GM23338 (cell line): ENCODE data around the gene PCBP2. TPM values are rescaled to one million over a fixed set of nuclear protein-coding genes. Genes with fewer than 3 reads are reported as not detected.

Experiments used
- ATAC-seq: fragments of 200-7000 bp; cut with Tn5 transposase; 3 replicates; pipeline ENCODE4 v1.9.1; 2020
- DNase-seq: peaks from one replicate; pipeline ENCODE4 v3.0.0-alpha.2; 2015; ENCODE audit warnings: low spot score
- H2AFZ ChIP-seq: fragments of 200-600 bp; sonication (generic); 2 replicates; pipeline ENCODE4 v1.8.0; 2016; ENCODE audit warnings: antibody characterized with exemption, mild to moderate bottlenecking, moderate library complexity
- H3F3A ChIP-seq: fragments of 200-600 bp; sonication (generic); replicated peaks from 2 replicates; pipeline ENCODE4 v1.8.0; 2017; ENCODE audit warnings: antibody characterized with exemption, mixed run types, low read depth
- H3K27ac ChIP-seq: fragments of 200-600 bp; sonication (generic); 2 replicates; pipeline ENCODE4 v1.6.1; 2016; ENCODE audit warnings: low read depth
- H3K27me3 ChIP-seq: fragments of 200-600 bp; sonication (generic); 2 replicates; pipeline ENCODE4 v1.8.0; 2016; ENCODE audit warnings: mild to moderate bottlenecking, mixed run types, moderate library complexity; ENCODE audit not compliant: insufficient read depth
- H3K36me3 ChIP-seq: fragments of 200-600 bp; sonication (generic); 2 replicates; pipeline ENCODE4 v1.8.0; 2016; ENCODE audit warnings: mild to moderate bottlenecking; ENCODE audit not compliant: insufficient read depth
- H3K4me1 ChIP-seq: fragments of 200-600 bp; sonication (generic); 2 replicates; pipeline ENCODE4 v1.8.0; 2016; ENCODE audit warnings: mild to moderate bottlenecking, moderate library complexity; ENCODE audit not compliant: insufficient read depth
- H3K4me2 ChIP-seq: fragments of 200-600 bp; sonication (generic); 2 replicates; pipeline ENCODE4 v1.7.1; 2017; ENCODE audit warnings: mixed run types
- H3K4me3 ChIP-seq: fragments of 200-600 bp; sonication (generic); 2 replicates; pipeline ENCODE4 v1.6.1; 2016; ENCODE audit warnings: mixed run types
- H3K79me2 ChIP-seq: fragments of 200-600 bp; sonication (generic); replicated peaks from 2 replicates; pipeline ENCODE4 v1.8.0; 2017; ENCODE audit warnings: mild to moderate bottlenecking; ENCODE audit not compliant: insufficient read depth
- H3K9me2 ChIP-seq: fragments of 200-600 bp; sonication (generic); 2 replicates; pipeline ENCODE4 v1.8.0; 2017; ENCODE audit not compliant: insufficient read depth
- H4K20me1 ChIP-seq: fragments of 200-600 bp; sonication (generic); replicated peaks from 2 replicates; pipeline ENCODE4 v1.8.0; 2017; ENCODE audit warnings: mild to moderate bottlenecking; ENCODE audit not compliant: insufficient read depth
- H3K27ac Mint-ChIP-seq: 2 replicates; pipeline ENCODE4 v1.8.0; 2020; ENCODE audit warnings: inconsistent platforms, mild to moderate bottlenecking, moderate library complexity, mixed read lengths
- H3K27me3 Mint-ChIP-seq: 3 replicates; pipeline ENCODE4 v1.8.0; 2022; ENCODE audit warnings: low read depth, mild to moderate bottlenecking, moderate library complexity, mixed read lengths, inconsistent platforms; ENCODE audit not compliant: insufficient read depth, poor library complexity
- H3K36me3 Mint-ChIP-seq: 3 replicates; pipeline ENCODE4 v1.8.0; 2021; ENCODE audit warnings: low read depth, mild to moderate bottlenecking, inconsistent platforms, moderate library complexity, mixed read lengths
- H3K4me1 Mint-ChIP-seq: 3 replicates; pipeline ENCODE4 v1.8.0; 2020; ENCODE audit warnings: mild to moderate bottlenecking, inconsistent platforms, mixed read lengths
- H3K4me3 Mint-ChIP-seq: 3 replicates; pipeline ENCODE4 v1.8.0; 2021; ENCODE audit warnings: moderate library complexity, mild to moderate bottlenecking, inconsistent platforms, mixed read lengths
- H3K9me3 Mint-ChIP-seq: 3 replicates; pipeline ENCODE4 v1.8.0; 2020; ENCODE audit warnings: moderate library complexity, mild to moderate bottlenecking, inconsistent platforms, mixed read lengths
- CREB1 ChIP-seq: fragments of 250-450 bp; sonication (Bioruptor Pico); IDR thresholded peaks from 2 replicates; pipeline ENCODE4 v1.5.0; 2020; ENCODE audit warnings: low read depth, mild to moderate bottlenecking, moderate library complexity
- EZH2 ChIP-seq: fragments of 200-600 bp; sonication (generic); IDR thresholded peaks from one replicate; pipeline ENCODE4 v1.8.0; 2017; ENCODE audit warnings: antibody characterized with exemption, mild to moderate bottlenecking, low read depth; ENCODE audit not compliant: unreplicated experiment
- EZH2phosphoT487 ChIP-seq: fragments of 200-600 bp; sonication (generic); IDR thresholded peaks from one replicate; pipeline ENCODE4 v1.8.1; 2018; ENCODE audit warnings: antibody characterized with exemption; ENCODE audit not compliant: unreplicated experiment
- JUNB ChIP-seq: IDR thresholded peaks from one replicate; pipeline ENCODE4 v1.6.1; 2016; ENCODE audit warnings: antibody characterized with exemption; ENCODE audit not compliant: unreplicated experiment
- NANOG ChIP-seq: IDR thresholded peaks from 2 replicates; pipeline ENCODE4 v1.6.1; 2016; ENCODE audit warnings: antibody characterized with exemption, borderline replicate concordance
- POLR2AphosphoS5 ChIP-seq: IDR thresholded peaks from 2 replicates; pipeline ENCODE4 v1.6.1; 2016; ENCODE audit warnings: antibody characterized with exemption, low read depth
- STAT1 ChIP-seq: IDR thresholded peaks from one replicate; pipeline ENCODE4 v1.6.1; 2016; ENCODE audit warnings: antibody characterized with exemption; ENCODE audit not compliant: unreplicated experiment
- ZNF114 ChIP-seq: fragments of 250-450 bp; sonication (Bioruptor Pico); IDR thresholded peaks from 2 replicates; pipeline ENCODE4 v1.5.0; 2020; ENCODE audit warnings: mild to moderate bottlenecking, moderate library complexity
- ZNF331 ChIP-seq: fragments of 250-450 bp; sonication (Bioruptor Pico); IDR thresholded peaks from 2 replicates; pipeline ENCODE4 v1.5.0; 2020; ENCODE audit warnings: low read depth, mild to moderate bottlenecking, moderate library complexity
- ZNF462 ChIP-seq: fragments of 250-450 bp; sonication (Bioruptor Pico); IDR thresholded peaks from 2 replicates; pipeline ENCODE4 v1.5.0; 2020; ENCODE audit warnings: mild to moderate bottlenecking, moderate library complexity
- polyA plus RNA-seq: library from polyadenylated mRNA; unstranded; fragments of >200 nt; fragmentation: Nextera tagmentation; extraction: Ambion mirVana; gene quantifications from 2 replicates; pipeline ENCODE4 v1.2.1, GENCODE V29; 2016
- total RNA-seq: library from RNA; depleted of rRNA; stranded (reverse); fragments of >200 nt; shearing (Covaris generic); gene quantifications from 2 replicates; pipeline ENCODE4 v1.2.3, GENCODE V29; 2014

PCBP2 gene
- total and polyA plus RNA-seq, 2 experiments from 2014 or later, result 397 to 676 TPM

- TF ChIP-seq ZNF462, result no peak
- no peak for TF ChIP-seq EZH2
- TF ChIP-seq CREB1, result no peak
- no peak for TF ChIP-seq EZH2phosphoT487
Observed at GRCh38 chr12:53506450-53506785, 54.5 kb downstream of the PCBP2 start (continued).

DNA sequence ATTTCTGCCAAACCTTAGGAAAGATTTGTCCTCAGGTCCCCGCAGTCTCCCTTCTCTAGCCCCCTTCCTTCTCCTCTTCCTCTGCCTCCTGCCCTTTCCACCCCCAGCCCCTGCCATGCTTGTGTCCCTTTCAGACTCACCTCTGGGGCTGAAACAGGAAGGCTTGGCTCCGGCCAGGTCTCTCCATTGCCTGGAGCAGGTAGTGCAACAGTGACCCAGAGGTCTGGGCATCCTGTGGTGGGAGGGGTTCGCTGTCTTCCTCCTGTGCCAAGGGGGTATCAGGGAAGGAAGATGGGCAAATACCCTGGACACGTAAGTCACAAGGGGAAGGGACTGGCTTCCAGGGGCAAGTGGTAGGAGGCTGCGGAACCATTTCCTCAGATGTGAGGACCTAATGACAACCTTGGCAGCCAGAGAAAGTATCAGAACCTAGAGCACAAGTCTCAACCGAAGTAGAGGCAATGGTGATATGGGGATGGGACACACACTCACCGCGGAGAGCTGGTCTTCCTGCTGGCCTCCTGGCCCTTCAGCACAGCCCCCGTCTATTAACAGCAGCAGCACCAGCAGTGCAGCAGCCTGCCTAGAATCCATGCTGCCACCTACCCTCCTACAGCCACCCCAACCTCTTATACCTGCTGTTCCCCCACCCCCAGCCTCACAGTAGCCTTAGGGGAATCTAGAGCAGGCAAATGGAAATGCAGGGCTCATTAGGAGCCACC lies 55.1 kb downstream of the PCBP2 start, which contains the start of gene NPFF:
NPFF (minus strand) TSS at position 604 of the 722 bp plus-strand sequence; CDS start at position 594, 10 bp downstream.
- Mint-ChIP-seq H3K4me1 (peaks cover 12% of the 10 kb centered on the region), H3K27ac (no peak within 1 kb of the TSS), H3K36me3 (peaks cover 35% of the 10 kb centered on the region), H3K4me3 (no peak within 1 kb of the TSS), H3K9me3 (no peaks in the 10 kb centered on the region; the same call in 2 of the 3 replicates), H3K27me3 (peaks cover 14% of the 10 kb centered on the region)
- TF ChIP-seq ZNF331 (CRISPR knock-in tag) (no peak), POLR2AphosphoS5 (no peak; the same call in 1 of the 2 replicates), JUNB (no peak), ZNF462 (no peak), ZNF114 (CRISPR knock-in tag) (no peak), EZH2phosphoT487 (no peak), STAT1 (no peak), NANOG (no peak)
- ATAC-seq (peak; percentile 10; the same call in 2 of the 3 replicates), DNase-seq (no peak)
- H3K79me2 ChIP-seq, result peaks cover 7% of the 10 kb centered on the region
- H3K4me1 ChIP-seq, result peaks cover 2% of the 10 kb centered on the region
- no peaks in the 10 kb centered on the region for H3K9me2 ChIP-seq
- no peak within 1 kb of the TSS for H3K4me3 ChIP-seq
- H2AFZ ChIP-seq, result no peak within 1 kb of the TSS
- H3K36me3 ChIP-seq, result no peaks in the 10 kb centered on the region; the same call in 1 of the 2 replicates
- H3K4me2 ChIP-seq, result no peak within 1 kb of the TSS
- H3F3A ChIP-seq, result peaks cover 4% of the 10 kb centered on the region; the same call in 1 of the 2 replicates
- no peaks in the 10 kb centered on the region for H4K20me1 ChIP-seq
- no peak within 1 kb of the TSS for H3K27ac ChIP-seq
- H3K27me3 ChIP-seq, result no peaks in the 10 kb centered on the region
